Uterus (tissue), 2 donors: Measurements from ENCODE around the gene KLK7.

ENCODE experiments used
- CTCF ChIP-seq, 4 experiments: fragments of 200-600 bp in 2 of 4; fragments of 450-650 bp in 2 of 4; sonication (generic) in 2 of 4; IDR thresholded peaks; one replicate each; pipeline ENCODE4 v1.5.1; 2016 to 2019; ENCODE audit warnings: antibody characterized with exemption in 4 of 4, mild to moderate bottlenecking in 2 of 4, moderate library complexity in 1 of 4
- POLR2A ChIP-seq, 2 donors: fragments of 450-650 bp; IDR thresholded peaks; one replicate each; pipeline ENCODE4 v1.6.1; 2016; ENCODE audit warnings: antibody characterized with exemption in 2 of 2, mild to moderate bottlenecking in 1 of 2, moderate library complexity in 1 of 2

- no peak for TF ChIP-seq CTCF (IDR thresholded peaks at IDR 0.05)
- TF ChIP-seq POLR2A (IDR thresholded peaks at IDR 0.05): no peak
Observed at GRCh38 chr19:50968716-50969412, 14.9 kb downstream of the KLK7 start.
